NCI-H82 treated with DMSO at 0.1 percent for 48 hours (cell line): Measurements from ENCODE around the gene C5orf15.
"Not testable (repeated sequence)": the region's sequence is repeated elsewhere in the genome, so short reads cannot be mapped to it uniquely, and the experiment has no call there.

Source experiments
- DNase-seq: peaks from one replicate; lab custom pipeline; 2025; ENCODE audit not compliant: unreplicated experiment; lab: John Stamatoyannopoulos, UW

C5orf15 gene

DNA sequence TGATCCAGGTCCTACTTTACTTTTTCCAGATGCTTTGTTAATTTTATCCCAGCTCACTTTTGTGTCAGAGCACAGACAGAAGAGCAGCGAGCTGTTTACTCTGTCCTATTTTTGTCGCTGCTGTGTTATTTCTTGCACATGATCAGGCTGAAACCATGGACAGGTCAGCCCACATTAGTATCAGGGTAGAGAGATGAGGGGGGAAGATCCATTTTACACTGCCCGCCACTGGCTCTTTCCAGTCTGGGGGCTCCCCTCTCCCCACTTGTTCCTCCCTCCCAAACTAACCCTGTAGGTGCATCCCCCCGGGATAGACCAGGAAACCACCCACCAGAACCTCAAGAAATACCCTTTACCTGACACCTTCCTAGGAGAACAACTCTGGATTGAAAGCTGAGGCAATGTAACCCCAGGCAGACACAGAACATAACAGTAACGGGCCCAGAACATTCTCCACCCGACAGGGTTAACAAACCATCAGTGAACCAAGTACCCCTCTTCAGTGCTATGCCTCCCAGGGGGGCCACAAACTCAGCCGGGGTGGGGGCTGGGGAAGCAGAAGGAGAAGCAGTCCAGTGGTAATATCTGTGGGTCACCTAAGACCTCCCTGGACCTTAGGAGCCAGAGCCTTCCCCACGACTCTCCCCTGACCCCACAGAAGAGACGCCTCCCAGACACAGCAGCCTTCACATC is 26.0 kb upstream of the C5orf15 start:
- DNase-seq = no peak

- DNase-seq = no peak
Observed at GRCh38 chr5:133993185-133993936, 24.9 kb upstream of the C5orf15 start.

- DNase-seq = no peak
Observed at GRCh38 chr5:133992429-133993155, 24.2 kb upstream of the C5orf15 start.

GRCh38 chr5:133991171-133991910 is 22.9 kb upstream of the C5orf15 start:
- no peak for DNase-seq

DNA sequence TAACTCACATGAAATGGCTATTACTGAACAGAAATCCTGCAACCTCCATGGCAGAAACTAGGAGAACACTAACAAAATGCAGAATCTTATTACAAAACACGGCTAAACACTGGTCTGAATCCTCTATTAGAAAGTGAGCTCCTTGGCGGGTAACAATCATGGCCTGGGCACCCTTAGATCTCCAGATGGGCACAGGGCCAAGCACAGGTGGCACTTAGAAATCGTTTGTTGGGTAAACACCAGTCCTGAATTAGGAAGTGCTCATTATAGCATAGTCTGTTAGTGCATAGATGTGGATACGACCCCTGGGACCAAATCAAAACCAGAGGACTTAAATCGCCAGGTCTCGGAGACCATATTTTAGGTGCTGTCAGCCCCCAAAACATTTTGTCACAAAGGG is 22.0 kb upstream of the C5orf15 start:
- DNase-seq = no peak

DNA sequence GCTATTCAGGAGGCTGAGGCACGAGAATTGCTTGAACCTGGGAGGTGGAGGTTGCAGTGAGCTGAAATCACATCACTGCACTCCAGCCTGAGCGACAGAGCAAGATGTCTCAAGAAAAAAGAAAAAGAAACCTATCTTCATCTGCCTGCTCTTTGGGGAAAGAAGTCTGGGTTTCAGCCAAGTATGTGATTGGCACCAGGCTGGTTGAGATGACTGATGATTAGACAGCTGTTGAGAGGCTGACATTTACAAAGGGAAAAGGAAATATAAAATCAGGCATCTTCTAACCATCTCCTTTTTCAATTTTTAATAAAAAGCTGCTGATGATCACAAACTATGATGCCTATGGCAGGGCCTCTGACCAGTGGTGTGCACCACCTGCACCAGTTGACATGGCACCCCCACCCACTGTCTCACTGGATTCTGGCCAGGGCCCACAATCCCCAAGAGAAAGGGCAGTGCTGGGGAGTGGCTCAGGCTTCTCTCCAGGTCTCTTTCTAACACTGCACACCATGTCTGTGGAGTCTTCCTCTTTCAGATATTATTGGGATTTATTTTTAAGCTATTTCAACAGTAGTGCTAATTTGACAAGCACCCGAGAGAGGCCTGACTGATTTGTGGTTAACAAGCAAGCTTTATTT is 17.2 kb upstream of the C5orf15 start:
- DNase-seq = no peak

DNA sequence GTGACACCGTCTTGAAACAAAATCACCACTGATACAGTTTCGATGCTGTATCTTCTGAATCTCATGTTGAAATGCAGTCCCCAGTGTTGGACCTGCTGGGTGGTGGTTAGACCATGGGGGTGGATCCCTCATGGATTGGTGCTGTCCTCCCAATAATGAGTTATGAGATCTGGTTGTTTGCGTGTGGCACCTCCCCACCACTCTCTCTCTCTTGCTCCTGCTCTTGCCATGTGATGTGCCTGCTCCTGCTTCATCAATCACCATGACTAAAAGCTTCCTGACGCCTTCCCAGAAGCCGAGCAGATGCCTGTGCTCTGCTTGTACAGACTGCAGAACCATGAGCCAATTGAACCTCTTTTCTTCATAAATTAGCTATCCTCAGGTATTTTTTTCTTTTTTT is 15.2 kb upstream of the C5orf15 start:
- DNase-seq = no peak

DNA sequence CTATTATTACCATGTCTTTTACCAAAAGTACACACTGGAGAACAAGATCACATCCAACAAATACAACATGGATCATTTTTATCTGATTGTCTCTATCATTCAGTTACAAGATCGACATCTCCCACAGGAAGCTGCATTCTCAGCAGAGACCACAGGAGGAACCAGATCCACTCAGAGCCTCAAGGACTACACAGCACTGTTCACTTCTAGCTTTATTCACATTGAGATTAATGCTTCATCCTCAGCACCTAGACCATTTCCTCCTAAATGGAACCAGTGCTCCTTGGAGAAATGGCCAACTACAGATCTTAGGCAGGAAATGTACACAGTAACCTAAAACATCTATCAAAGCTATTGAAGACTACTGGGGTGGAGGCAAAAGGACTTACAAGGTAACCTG is 13.3 kb upstream of the C5orf15 start:
- DNase-seq = no peak

GRCh38 chr5:133980652-133981051 is 12.2 kb upstream of the C5orf15 start:
- DNase-seq = no peak

- no peak for DNase-seq
Observed at GRCh38 chr5:133978943-133979342, 10.5 kb upstream of the C5orf15 start.

GRCh38 chr5:133977858-133978257 is 9.4 kb upstream of the C5orf15 start:
- DNase-seq = no peak

DNA sequence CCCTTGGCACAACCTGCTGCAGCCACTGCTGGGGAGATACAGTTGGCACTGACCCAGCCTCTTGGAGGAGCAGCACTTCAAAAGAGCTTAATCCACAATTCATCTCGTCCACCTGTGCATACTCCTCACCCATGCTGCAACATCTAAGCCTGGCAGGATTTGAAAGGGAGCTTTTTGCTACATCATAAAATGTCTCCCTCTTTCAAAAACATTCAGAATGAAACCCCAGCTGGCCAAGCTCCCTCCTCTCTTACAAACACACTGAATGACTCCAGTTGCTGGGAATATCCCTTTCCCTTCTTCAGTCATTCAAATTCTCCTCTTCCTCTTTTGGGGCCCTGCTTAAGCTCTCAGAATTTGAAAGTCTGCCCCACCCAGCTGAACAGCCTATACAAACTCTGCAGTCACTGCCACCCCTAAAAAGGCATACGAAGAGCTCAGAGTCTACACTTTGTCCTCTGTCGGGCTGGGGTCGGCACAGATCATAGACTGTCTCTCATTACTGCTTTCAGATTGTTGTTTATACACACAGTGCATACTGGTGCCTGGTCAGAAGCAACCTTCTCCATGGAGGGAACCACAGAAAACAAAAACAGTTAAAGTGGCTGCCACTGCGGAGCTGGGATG is 8.8 kb upstream of the C5orf15 start:
- DNase-seq = no peak

DNA sequence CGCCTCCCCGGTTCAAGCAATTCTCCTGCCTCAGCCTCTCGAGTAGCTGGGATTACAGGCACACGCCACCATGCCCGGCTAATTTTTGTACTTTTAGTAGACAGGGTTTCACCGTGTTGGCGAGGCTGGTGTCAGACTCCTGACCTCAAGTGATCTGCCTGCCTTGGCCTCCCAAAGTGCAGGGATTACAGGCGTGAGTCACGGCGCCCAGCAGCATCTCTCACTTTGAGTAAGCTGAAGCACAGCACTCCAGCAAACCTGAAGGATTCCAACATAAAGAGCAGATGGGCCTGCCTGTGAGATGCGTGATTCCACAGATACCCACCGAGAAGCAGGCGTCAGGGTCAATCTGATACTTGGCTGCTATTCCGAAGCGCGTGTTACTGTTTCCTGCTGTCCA is 7.1 kb upstream of the C5orf15 start:
- not testable (repeated sequence) for DNase-seq

DNA sequence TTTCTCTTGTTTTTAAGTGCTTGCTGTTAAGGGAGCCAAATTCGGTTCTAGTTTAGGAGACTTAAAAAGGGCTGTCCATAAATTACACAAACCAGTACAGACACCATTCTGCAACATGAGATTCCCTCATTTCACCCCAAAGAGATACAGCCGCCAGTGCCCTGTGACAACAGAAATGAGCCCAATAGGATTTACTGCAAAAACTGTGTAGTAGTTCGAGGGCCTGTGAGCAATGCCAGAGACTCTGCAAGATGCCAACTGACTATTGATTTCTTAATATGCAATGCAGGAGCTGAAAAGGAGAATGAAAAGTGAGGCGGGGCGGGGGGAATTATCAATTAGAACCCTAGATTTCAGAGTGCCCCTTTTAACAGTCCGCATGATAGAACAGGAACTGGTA is 5.7 kb upstream of the C5orf15 start:
- DNase-seq = no peak

- no peak for DNase-seq
Observed at GRCh38 chr5:133970325-133970909, 2.0 kb upstream of the C5orf15 start.

- no peak for DNase-seq
Observed at GRCh38 chr5:133969654-133970324, 1.4 kb upstream of the C5orf15 start.

DNA sequence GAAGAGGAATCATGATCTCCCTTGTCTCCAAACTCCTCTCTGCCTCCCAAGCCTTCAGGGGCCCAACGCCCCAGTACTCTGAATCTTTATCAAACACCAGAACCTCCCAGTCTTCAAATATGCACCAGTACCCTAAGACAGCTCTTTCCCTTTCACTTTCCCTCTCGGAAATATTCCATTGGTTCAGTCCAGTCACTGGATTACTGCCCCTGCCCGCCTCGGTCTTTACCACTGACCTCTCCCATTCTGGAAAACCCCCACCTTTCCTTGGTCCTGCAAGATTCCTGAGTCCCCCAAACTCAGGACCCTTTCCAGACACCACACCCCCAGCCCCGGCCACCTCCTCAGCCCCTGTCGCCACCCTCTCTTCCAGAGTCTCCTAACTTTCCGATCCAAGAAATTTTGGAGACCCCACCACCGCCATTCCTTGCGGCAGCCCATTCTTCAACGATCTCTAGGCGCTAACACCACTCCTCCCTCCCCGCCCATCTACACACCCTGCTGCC is 674 bp downstream of the C5orf15 start:
- no peak for DNase-seq

GRCh38 chr5:133967124-133967523 is 1.3 kb downstream of the C5orf15 start:
- DNase-seq = no peak

GRCh38 chr5:133966090-133966489 is 2.3 kb downstream of the C5orf15 start:
- no peak for DNase-seq
